ENCODE measurements around the gene SMURF2. TPM values are rescaled to one million over a fixed set of nuclear protein-coding genes. Genes with fewer than 3 reads are reported as not detected.

SMURF2 gene
- total RNA-seq, 1 experiment from 2014 or later: 127 TPM

- DNase-seq (ENCODE audit: low read depth, low spot score) (no peak), ATAC-seq (no peak)
- intact Hi-C loops (cut with micrococcal nuclease): loop anchor here (2.0 kb wide), 1 partner anchor 16 kb away; no protein-coding TSS in a partner anchor
- H3K27me3 ChIP-seq (ENCODE audit: insufficient read depth, low read length): no peaks in the 10 kb centered on the region
- H3K79me2 ChIP-seq (ENCODE audit: insufficient read depth, low read length): peaks cover 37% of the 10 kb centered on the region
- BruUV-seq (replicated peaks): no TSS peak
- POLR2A ChIA-PET: interaction anchor here (1.0 kb wide), 2 partner anchors 10 to 38 kb away, joined by 3 to 9 read pairs; partner anchors contain the start of gene CEP95
- H3K4me2 ChIP-seq (ENCODE audit: low read length): no peak overlapping the region
- H3K9ac ChIP-seq (ENCODE audit: low read length): no peak overlapping the region
- no peak overlapping the region for H3K27ac ChIP-seq (ENCODE audit: low read depth, low read length)
- CTCF ChIA-PET: interaction anchor here (1.4 kb wide), 1 partner anchor 10 kb away, joined by 5 read pairs; no protein-coding TSS in a partner anchor
- TF ChIP-seq EGR1 (IDR thresholded peaks at IDR 0.05; ENCODE audit: low read depth) (no peak), CEBPB (IDR thresholded peaks at IDR 0.05; ENCODE audit: low read depth) (no peak), MAX (IDR thresholded peaks at IDR 0.05) (no peak), RAD21 (IDR thresholded peaks at IDR 0.05; ENCODE audit: low read depth) (no peak), POLR2AphosphoS5 (IDR thresholded peaks at IDR 0.05; ENCODE audit: low read depth, low read length) (no peak), ZFX (IDR thresholded peaks at IDR 0.05) (no peak), ZBTB33 (IDR thresholded peaks at IDR 0.05; ENCODE audit: extremely low read depth, insufficient replicate concordance, low read length) (no peak), SP1 (IDR thresholded peaks at IDR 0.05; ENCODE audit: low read depth) (no peak), CTCF (IDR thresholded peaks at IDR 0.05 in 2 of 3, conservative IDR thresholded peaks at IDR 0.05 in 1 of 3; ENCODE audit: borderline replicate concordance in 1 of 3, insufficient read depth in 1 of 3, low read depth in 2 of 3, low read length in 2 of 3) (no peak), REST (IDR thresholded peaks at IDR 0.05; ENCODE audit: low read depth) (no peak), JUND (IDR thresholded peaks at IDR 0.05) (no peak), ZNF274 (IDR thresholded peaks at IDR 0.05; ENCODE audit: low read depth, low read length) (no peak), SIN3A (IDR thresholded peaks at IDR 0.05; ENCODE audit: low read depth) (no peak), CBX3 (IDR thresholded peaks at IDR 0.05; ENCODE audit: low read depth) (no peak), EZH2phosphoT487 (IDR thresholded peaks at IDR 0.05; ENCODE audit: borderline replicate concordance) (no peak)
- RAD21 ChIA-PET (ENCODE audit: low non-redundant PET in 1 of 2, low total read pairs in 2 of 2, uncharacterized antibody in 2 of 2, unreplicated experiment in 2 of 2): no interaction called here
- no peaks in the 10 kb centered on the region for H3K9me3 ChIP-seq (ENCODE audit: control insufficient read depth in 1 of 2, insufficient read depth in 1 of 2, low read depth in 1 of 2, low read length in 2 of 2)
- H2AFZ ChIP-seq (ENCODE audit: low read depth, low read length, poor library complexity, severe bottlenecking): no peak overlapping the region
- H3K4me3 ChIP-seq (replicated peaks in 1 of 2; ENCODE audit: low read depth in 1 of 2, low read length in 2 of 2): no peak overlapping the region
- H3K9me2 ChIP-seq (ENCODE audit: insufficient read depth): no peaks in the 10 kb centered on the region
- H4K20me1 ChIP-seq (ENCODE audit: insufficient read depth): peaks cover 14% of the 10 kb centered on the region; the same call in 1 of the 2 replicates
- no peaks in the 10 kb centered on the region for H3K4me1 ChIP-seq (ENCODE audit: control insufficient read depth in 1 of 2, insufficient read depth in 2 of 2, low read length in 2 of 2)
- H3K36me3 ChIP-seq (ENCODE audit: control insufficient read depth in 1 of 2, insufficient read depth in 2 of 2, low read length in 2 of 2): peaks cover 68 to 77% of the 10 kb centered on the region in 2 experiments
Observed at GRCh38 chr17:64544742-64545141, 117.4 kb downstream of the SMURF2 start.

Data from HCT116 (cell line).